H1 (cell line): ENCODE data around the gene PMFBP1. TPM values are rescaled to one million over a fixed set of nuclear protein-coding genes. Genes with fewer than 3 reads are reported as not detected.

Source experiments
- CTCF ChIA-PET: fragments of 300-600 bp; sonication (Branson Sonifier 250); formaldehyde crosslinking; loops from one replicate; lab custom pipeline; 2021; ENCODE audit not compliant: partially characterized antibody; lab: Charles Lee
- POLR2A ChIA-PET: fragments of 300-600 bp; sonication (Branson Sonifier 250); formaldehyde crosslinking; loops from one replicate; lab custom pipeline; 2021; ENCODE audit warnings: inconsistent platforms; ENCODE audit not compliant: partially characterized antibody; lab: Charles Lee
- DNase-seq, 2 experiments: peaks; one replicate each; pipeline versions ENCODE4 v3.0.0 to v3.0.0-alpha.2; 2010 to 2022; ENCODE audit warnings: low spot score in 2 of 2, low read depth in 1 of 2, mixed read lengths in 1 of 2
- FAIRE-seq: peaks from 2 replicates; lab custom pipeline; 2011; peaks lifted over from hg19 to GRCh38; lab: Jason Lieb, UNC
- H2AFZ ChIP-seq: 2 replicates; pipeline ENCODE4 v1.8.1; 2012; ENCODE audit warnings: low read length, inconsistent platforms
- H2AK5ac ChIP-seq: 2 replicates; pipeline ENCODE4 v1.6.1; 2013; ENCODE audit warnings: low read depth, low read length
- H2BK120ac ChIP-seq: replicated peaks from 2 replicates; pipeline ENCODE3; 2013; ENCODE audit warnings: low read depth, low read length, inconsistent platforms
- H2BK12ac ChIP-seq: 2 replicates; pipeline ENCODE4 v1.6.1; 2013; ENCODE audit warnings: low read depth, low read length
- H2BK15ac ChIP-seq: 2 replicates; pipeline ENCODE4 v1.6.1; 2013; ENCODE audit warnings: low read length
- H2BK20ac ChIP-seq: 2 replicates; pipeline ENCODE4 v1.6.1; 2013; ENCODE audit warnings: low read length
- H2BK5ac ChIP-seq: 2 replicates; pipeline ENCODE4 v1.6.1; 2013; ENCODE audit warnings: low read depth, low read length
- H3K14ac ChIP-seq: 2 replicates; pipeline ENCODE4 v1.6.1; 2013; ENCODE audit warnings: inconsistent platforms; ENCODE audit not compliant: insufficient read length
- H3K18ac ChIP-seq: 2 replicates; pipeline ENCODE4 v1.6.1; 2013; ENCODE audit warnings: low read length; ENCODE audit errors: extremely low read depth
- H3K23ac ChIP-seq: 2 replicates; pipeline ENCODE4 v1.6.1; 2013; ENCODE audit warnings: inconsistent platforms; ENCODE audit not compliant: insufficient read length
- H3K23me2 ChIP-seq: 2 replicates; pipeline ENCODE4 v1.6.1; 2013; ENCODE audit warnings: low read depth, low read length
- H3K27ac ChIP-seq: 2 replicates; pipeline ENCODE4 v1.6.1; 2011; ENCODE audit warnings: low read depth, low read length, inconsistent platforms
- H3K27me3 ChIP-seq, 4 experiments: replicated peaks in 1 of 4; 1 replicate in 1 of 4; 2 replicates in 3 of 4; pipeline versions ENCODE4 v1.6.1 to v1.8.1; 2011 to 2013; ENCODE audit warnings: low read length in 3 of 4, mild to moderate bottlenecking in 3 of 4, inconsistent platforms in 2 of 4, mixed read lengths in 2 of 4, moderate library complexity in 1 of 4; ENCODE audit not compliant: control insufficient read depth in 3 of 4, insufficient read depth in 3 of 4; ENCODE audit errors: extremely low read depth in 1 of 4
- H3K36me3 ChIP-seq, 4 experiments: 2 replicates each; pipeline versions ENCODE4 v1.6.1 to v1.8.1; 2011 to 2013; ENCODE audit warnings: mild to moderate bottlenecking in 4 of 4, low read length in 3 of 4, moderate library complexity in 2 of 4, control low read depth in 1 of 4, inconsistent platforms in 1 of 4; ENCODE audit not compliant: insufficient read depth in 4 of 4, control insufficient read depth in 2 of 4
- H3K4ac ChIP-seq: replicated peaks from 2 replicates; pipeline ENCODE3; 2013; ENCODE audit warnings: low read length, low read depth, mixed read lengths, inconsistent platforms; ENCODE audit not compliant: insufficient read length
- H3K4me1 ChIP-seq, 4 experiments: replicated peaks in 1 of 4; 1 replicate in 1 of 4; 2 replicates in 3 of 4; pipeline versions ENCODE4 v1.6.1 to v1.8.1; 2011 to 2013; ENCODE audit warnings: low read length in 3 of 4, inconsistent platforms in 2 of 4, mixed read lengths in 1 of 4; ENCODE audit not compliant: insufficient read depth in 4 of 4, control insufficient read depth in 3 of 4
- H3K4me2 ChIP-seq, 2 experiments: 2 replicates each; pipeline versions ENCODE4 v1.6.1 to v1.8.1; 2011 to 2013; ENCODE audit warnings: low read depth in 2 of 2, low read length in 2 of 2, control low read depth in 1 of 2, inconsistent platforms in 1 of 2, mild to moderate bottlenecking in 1 of 2; ENCODE audit not compliant: insufficient read depth in 1 of 2
- H3K4me3 ChIP-seq, 4 experiments: fragments of 200-600, 300-600 bp in 1 of 4; sonication (generic), shearing (Covaris generic), sonication (Bioruptor Twin) in 1 of 4; 2 replicates each; pipeline versions ENCODE4 v1.5.1 to v1.8.1; 2011 to 2016; ENCODE audit warnings: low read length in 4 of 4, low read depth in 3 of 4, control low read depth in 2 of 4, inconsistent platforms in 2 of 4, mild to moderate bottlenecking in 2 of 4, mixed read lengths in 1 of 4, moderate library complexity in 1 of 4; ENCODE audit not compliant: insufficient read depth in 2 of 4; ENCODE audit errors: extremely low read depth in 1 of 4
- H3K56ac ChIP-seq: replicated peaks from 2 replicates; pipeline ENCODE3; 2013; ENCODE audit warnings: low read depth, mild to moderate bottlenecking, mixed read lengths, low read length, inconsistent platforms; ENCODE audit not compliant: insufficient read length
- H3K79me1 ChIP-seq: 2 replicates; pipeline ENCODE4 v1.6.1; 2013; ENCODE audit warnings: low read depth, low read length, control low read depth
- H3K79me2 ChIP-seq, 2 experiments: 2 replicates each; pipeline versions ENCODE4 v1.6.1 to v1.8.1; 2012 to 2013; ENCODE audit warnings: low read length in 2 of 2, mild to moderate bottlenecking in 2 of 2, inconsistent platforms in 1 of 2; ENCODE audit not compliant: insufficient read depth in 2 of 2, control insufficient read depth in 1 of 2
- H3K9ac ChIP-seq, 4 experiments: replicated peaks in 1 of 4; 1 replicate in 1 of 4; 2 replicates in 3 of 4; pipeline versions ENCODE4 v1.6.1 to v1.8.1; 2011 to 2013; ENCODE audit warnings: low read depth in 3 of 4, low read length in 3 of 4, control low read depth in 2 of 4, mild to moderate bottlenecking in 2 of 4, moderate library complexity in 2 of 4, inconsistent platforms in 1 of 4; ENCODE audit errors: extremely low read depth in 1 of 4
- H3K9me3 ChIP-seq, 2 experiments: 2 replicates each; pipeline versions ENCODE4 v1.6.1 to v1.8.1; 2012 to 2013; ENCODE audit warnings: mild to moderate bottlenecking in 2 of 2, moderate library complexity in 2 of 2, control low read depth in 1 of 2, inconsistent platforms in 1 of 2, low read depth in 1 of 2, low read length in 1 of 2, mixed read lengths in 1 of 2; ENCODE audit not compliant: insufficient read depth in 2 of 2
- H4K20me1 ChIP-seq, 2 experiments: replicated peaks in 1 of 2; 2 replicates each; pipeline versions ENCODE3 to v1.8.1; 2011 to 2013; ENCODE audit warnings: inconsistent platforms in 2 of 2, low read length in 2 of 2, mild to moderate bottlenecking in 1 of 2; ENCODE audit not compliant: insufficient read depth in 2 of 2, control insufficient read depth in 1 of 2
- H4K5ac ChIP-seq: 2 replicates; pipeline ENCODE4 v1.6.1; 2013; ENCODE audit warnings: low read length, low read depth, mixed read lengths, inconsistent platforms; ENCODE audit not compliant: insufficient read length
- H4K8ac ChIP-seq: 2 replicates; pipeline ENCODE4 v1.8.0; 2013; ENCODE audit warnings: mild to moderate bottlenecking, moderate library complexity, low read length, inconsistent platforms; ENCODE audit not compliant: insufficient read depth; ENCODE audit errors: extremely low read depth
- H4K91ac ChIP-seq: replicated peaks from 2 replicates; pipeline ENCODE3; 2013; ENCODE audit warnings: low read length, mixed read lengths, inconsistent platforms; ENCODE audit not compliant: insufficient read length
- FOSL1 ChIP-seq: IDR thresholded peaks from 2 replicates; pipeline ENCODE4 v1.6.1; 2011; ENCODE audit warnings: mild to moderate bottlenecking, low read depth, low read length, moderate library complexity; ENCODE audit not compliant: insufficient read depth
- HDAC2 ChIP-seq, 2 experiments: fragments of 300-600 bp in 1 of 2; sonication (generic) in 1 of 2; IDR thresholded peaks; 2 replicates each; pipeline ENCODE4 v1.6.1; 2011 to 2012; ENCODE audit warnings: low read depth in 2 of 2, low read length in 2 of 2, mild to moderate bottlenecking in 2 of 2, moderate library complexity in 2 of 2, borderline replicate concordance in 1 of 2, inconsistent platforms in 1 of 2
- JUND ChIP-seq: IDR thresholded peaks from 2 replicates; pipeline ENCODE4 v1.6.1; 2011; ENCODE audit warnings: mild to moderate bottlenecking, improper control_type of control experiment, low read length
- WGBS, 2 experiments: shearing (Covaris generic) in 1 of 2; methylation state at CpG; one replicate each; pipeline versions ENCODE4 v1.1.6 to v1.1.7; 2013 to 2015; ENCODE audit warnings: low lambda C conversion rate in 2 of 2, mixed read lengths in 2 of 2, inconsistent platforms in 1 of 2, low coverage in 1 of 2, missing lambda C conversion rate in 1 of 2; ENCODE audit not compliant: insufficient replicate concordance in 2 of 2, insufficient coverage in 1 of 2, insufficient read length in 1 of 2; ENCODE audit errors: extremely low coverage in 1 of 2, missing lambda C conversion rate in 1 of 2; 5-methylcytosine and 5-hydroxymethylcytosine counted together
- polyA plus RNA-seq, 7 experiments: library from polyadenylated mRNA; depleted of rRNA in 3 of 7; stranded (reverse) in 5 of 7; unstranded in 2 of 7; fragments of >200 nt in 5 of 7; fragments of 200-250 nt in 2 of 7; gene quantifications; 1 replicate in 5 of 7; 2 replicates in 1 of 7; 4 replicates in 1 of 7; pipeline versions ENCODE4 v1.2.1 to v1.2.3, GENCODE V29; 2011 to 2013; ENCODE audit warnings: missing spikeins in 2 of 7, mixed read lengths in 2 of 7
- total RNA-seq: library from RNA; stranded (reverse); fragmentation: NEBNext Ultra II Directional; extraction: Animal tissue kit (Norgen Biotek cat#: 25700); gene quantifications from 2 replicates; pipeline ENCODE4 v1.2.1, GENCODE V29; 2021

The PMFBP1 gene
- total and polyA plus RNA-seq, 2 of the 8 experiments (the other 6 are each of a cell fraction or from before 2014, with no cell fraction given), result 0.32 to 1.6 TPM

DNA sequence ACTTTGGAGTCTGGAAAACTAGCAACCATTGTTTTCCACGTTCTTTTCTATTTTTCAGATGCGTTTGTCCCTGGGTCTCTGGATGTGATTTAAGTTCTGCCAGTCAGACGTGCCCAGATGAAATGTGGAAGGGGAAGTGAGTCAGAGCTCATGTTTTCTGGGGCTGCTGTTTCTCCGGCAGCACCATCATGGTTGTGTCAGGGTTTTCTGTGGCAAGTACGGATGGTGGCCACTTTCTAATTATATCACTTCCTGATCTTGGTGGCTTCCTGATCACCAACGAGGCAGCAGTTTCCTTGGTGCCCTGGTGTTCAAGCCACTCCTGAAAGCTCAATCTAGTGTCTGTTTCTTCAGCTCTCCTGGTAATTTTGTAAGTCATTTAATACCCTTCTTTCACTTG, 31.4 kb upstream of the PMFBP1 start:
- H2BK15ac ChIP-seq, result no peak overlapping the region
- POLR2A ChIA-PET, result no interaction called here
- H3K4me2 ChIP-seq, result no peak overlapping the region
- H3K79me2 ChIP-seq, result no peaks in the 10 kb centered on the region
- H4K91ac ChIP-seq, result no peak overlapping the region
- H3K9ac ChIP-seq, result no peak overlapping the region
- no peak for DNase-seq
- peaks cover 0 to 4% (median under 1%) of the 10 kb centered on the region in 4 experiments; a peak in 1 of 7 replicates for H3K4me1 ChIP-seq
- H2AFZ ChIP-seq, result no peak overlapping the region
- CTCF ChIA-PET, result interaction anchor here (1.4 to 2.2 kb wide), 2 partner anchors 17 to 78 kb away, joined by 3 to 5 read pairs; no protein-coding TSS in a partner anchor
- H4K8ac ChIP-seq, result no peak overlapping the region
- no peak overlapping the region for H3K56ac ChIP-seq
- no peaks in the 10 kb centered on the region for H3K27me3 ChIP-seq
- H2BK12ac ChIP-seq, result no peak overlapping the region
- no peaks in the 10 kb centered on the region for H3K79me1 ChIP-seq
- no peaks in the 10 kb centered on the region for H3K36me3 ChIP-seq
- H2BK5ac ChIP-seq, result no peak overlapping the region
- no peak overlapping the region for H3K14ac ChIP-seq
- no peak overlapping the region for H2BK20ac ChIP-seq
- 88% methylated on average over 6 of the region's 6 CpGs; no CpG with 5 or more reads in 1 of the 2 experiments for WGBS, 2 experiments
- no peak overlapping the region for H2AK5ac ChIP-seq
- H3K18ac ChIP-seq, result no peak overlapping the region
- no peaks in the 10 kb centered on the region for H4K20me1 ChIP-seq
- H2BK120ac ChIP-seq, result no peak overlapping the region
- H3K9me3 ChIP-seq, result no peaks in the 10 kb centered on the region
- FAIRE-seq, result no peak
- H3K4ac ChIP-seq, result no peak overlapping the region
- no peaks in the 10 kb centered on the region; the same call in 1 of the 2 replicates for H3K23me2 ChIP-seq
- H3K4me3 ChIP-seq, result no peak overlapping the region
- H4K5ac ChIP-seq, result no peak overlapping the region
- H3K23ac ChIP-seq, result no peak overlapping the region
- no peak overlapping the region for H3K27ac ChIP-seq
- no peak for TF ChIP-seq HDAC2 (IDR thresholded peaks at IDR 0.05; ENCODE audit: borderline replicate concordance in 1 of 2, low read depth in 2 of 2, low read length in 2 of 2)
- TF ChIP-seq JUND, result no peak
- TF ChIP-seq FOSL1, result no peak
